Daoy (cell line): ENCODE results near the gene APBA2. TPM values are rescaled to one million over a fixed set of nuclear protein-coding genes. Genes with fewer than 3 reads are reported as not detected.

Source experiments
- DNase-seq: peaks from one replicate; pipeline ENCODE4 v3.0.0-alpha.2; 2015; ENCODE audit warnings: low read depth
- total RNA-seq: library from RNA; depleted of rRNA; stranded (reverse); fragments of >200 nt; shearing (Covaris generic); gene quantifications from 2 replicates; pipeline ENCODE4 v1.2.3, GENCODE V29; 2014

APBA2 gene
- total RNA-seq, 1 experiment from 2014 or later: 21.5 TPM

DNA sequence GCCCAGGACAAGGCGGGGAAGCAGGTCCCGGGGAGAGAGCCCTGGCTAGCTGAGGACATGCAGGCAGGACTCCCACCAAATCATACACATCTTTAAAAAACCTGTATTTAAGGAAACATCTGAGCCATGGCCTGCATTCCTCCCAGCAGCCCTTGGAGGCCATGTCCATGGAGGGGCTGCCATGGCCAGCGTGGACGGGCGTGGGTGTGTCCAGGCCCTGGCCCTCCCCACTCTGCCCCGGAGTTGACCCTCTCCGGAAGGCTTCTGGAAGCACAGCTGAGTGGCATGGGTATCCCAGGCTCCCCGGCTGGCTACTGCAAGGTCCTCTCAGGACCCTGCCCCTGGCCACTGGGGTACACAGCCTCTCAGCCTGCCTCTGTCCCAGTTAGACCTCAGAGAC lies 234.1 kb downstream of the APBA2 start:
- DNase-seq: no peak

- no peak for DNase-seq
These were observed 235.0 kb downstream of the APBA2 start for GRCh38 chr15:29120593-29121368.

DNA sequence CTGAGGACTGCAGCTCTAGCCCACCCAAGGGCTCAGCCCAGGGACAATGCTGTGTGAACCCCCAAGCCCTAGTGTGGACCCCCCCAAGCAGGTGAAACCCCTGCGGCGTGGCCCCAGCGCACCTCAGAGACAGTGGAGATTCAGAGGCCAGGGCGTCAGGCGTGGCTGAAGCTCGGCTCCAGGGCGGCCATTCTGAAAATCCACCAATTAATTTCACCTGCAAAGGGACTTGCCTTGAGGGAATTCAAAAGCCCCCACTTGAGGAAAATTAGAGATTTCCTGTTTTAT lies 235.5 kb downstream of the APBA2 start:
- DNase-seq: no peak

GRCh38 chr15:29121907-29122306 lies 236.1 kb downstream of the APBA2 start:
- DNase-seq: no peak

DNA sequence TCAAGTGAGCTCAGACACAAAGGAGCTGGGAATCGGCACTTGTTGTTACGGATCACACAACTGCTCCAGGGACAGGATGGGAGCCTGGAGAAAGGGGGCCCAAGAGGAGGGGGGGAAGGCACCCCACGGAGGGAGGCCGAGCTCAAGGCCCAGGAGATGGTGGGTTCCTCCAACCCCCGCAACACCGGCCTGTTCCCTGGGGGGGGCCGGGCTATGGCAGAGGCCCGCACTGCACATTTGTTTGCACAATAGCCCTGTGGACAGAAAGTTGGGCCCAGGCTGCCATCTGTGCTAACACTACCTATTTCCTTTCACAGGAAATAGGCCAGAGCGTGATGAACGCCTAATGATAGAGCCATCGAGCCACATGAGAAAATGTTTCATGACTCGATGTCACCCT lies 236.7 kb downstream of the APBA2 start:
- DNase-seq: no peak

- DNase-seq: no peak
These were observed 237.4 kb downstream of the APBA2 start for GRCh38 chr15:29123171-29123570.

DNA sequence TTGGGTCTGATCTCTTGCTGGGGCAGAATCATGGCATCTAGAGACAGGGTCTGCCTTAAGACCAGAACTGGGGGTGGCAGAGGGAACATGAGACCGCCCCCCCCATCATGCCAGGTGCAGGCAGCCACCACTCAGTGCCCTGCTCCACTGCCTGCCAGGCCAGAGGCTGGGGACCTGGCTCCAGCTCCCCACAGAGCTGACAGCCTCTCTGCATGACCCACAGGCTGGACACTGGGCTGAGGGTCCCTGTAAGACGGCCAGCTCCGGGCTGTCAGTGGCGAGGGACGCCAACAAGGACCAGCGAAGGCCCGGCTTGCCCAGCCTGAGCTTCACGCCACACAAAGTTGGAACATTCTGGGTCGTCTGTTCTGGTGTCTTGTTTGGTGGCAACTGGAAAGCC lies 238.2 kb downstream of the APBA2 start:
- no peak for DNase-seq

- DNase-seq: peak; percentile 29
These were observed 239.0 kb downstream of the APBA2 start for GRCh38 chr15:29124581-29125381.

DNA sequence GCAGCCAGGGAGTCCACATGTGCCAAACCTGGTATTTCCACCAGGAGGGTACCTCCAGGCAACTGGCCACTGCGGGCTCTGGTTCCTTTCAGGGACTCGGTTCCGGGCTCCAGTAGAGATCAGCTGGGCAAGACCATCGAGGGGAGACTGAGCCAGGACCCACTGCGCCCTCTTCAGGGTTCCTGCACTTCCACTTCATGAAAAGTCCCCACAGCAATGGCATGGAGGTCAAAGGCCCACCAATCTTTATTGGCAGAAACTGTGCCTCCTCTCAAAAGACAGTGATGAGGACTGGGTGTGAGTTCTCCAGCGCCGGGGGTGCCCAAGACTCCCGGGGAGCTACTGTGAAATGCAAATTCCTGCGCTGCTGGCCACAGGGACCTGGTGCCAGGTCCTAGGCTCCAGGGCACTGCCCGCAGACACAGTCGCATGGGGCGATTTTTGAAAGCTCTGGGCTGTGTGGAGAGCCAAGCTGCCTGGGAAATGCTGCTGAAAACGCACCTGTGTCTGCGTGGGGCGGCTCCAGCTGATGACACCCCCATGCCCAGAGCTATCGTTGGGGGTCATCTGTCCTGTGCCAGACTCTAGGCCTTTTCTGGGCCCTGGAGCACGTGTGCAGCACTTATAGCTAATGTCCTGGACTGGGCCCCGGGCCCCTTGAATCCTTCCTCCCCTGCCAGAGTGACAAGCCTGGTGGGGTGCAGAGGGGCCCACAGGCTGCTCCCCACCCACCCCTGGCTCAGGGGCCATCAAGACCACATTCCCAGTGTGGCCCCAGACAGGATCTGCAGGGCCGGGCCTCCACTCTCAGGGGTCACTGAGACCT lies 239.8 kb downstream of the APBA2 start:
- DNase-seq: no peak

DNA sequence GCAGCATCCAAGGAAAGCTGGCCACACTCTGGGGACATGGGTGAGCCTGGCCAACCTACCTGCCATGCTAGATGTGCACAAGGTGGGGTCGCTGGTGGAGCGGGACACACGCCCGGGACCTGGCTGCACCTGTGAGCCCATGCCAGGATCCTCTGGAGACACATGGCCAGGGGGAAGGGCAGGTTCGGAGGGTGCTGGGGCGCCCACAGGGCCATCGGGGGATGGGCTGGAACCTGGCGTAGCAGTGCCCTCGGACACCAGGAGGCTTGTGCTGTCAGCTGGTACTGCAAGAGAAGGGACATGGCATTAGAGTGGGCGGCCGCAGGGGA lies 240.4 kb downstream of the APBA2 start:
- no peak for DNase-seq

GRCh38 chr15:29126821-29127461 lies 241.2 kb downstream of the APBA2 start:
- no peak for DNase-seq

- DNase-seq: no peak
These were observed 242.0 kb downstream of the APBA2 start for GRCh38 chr15:29127506-29128430.

DNA sequence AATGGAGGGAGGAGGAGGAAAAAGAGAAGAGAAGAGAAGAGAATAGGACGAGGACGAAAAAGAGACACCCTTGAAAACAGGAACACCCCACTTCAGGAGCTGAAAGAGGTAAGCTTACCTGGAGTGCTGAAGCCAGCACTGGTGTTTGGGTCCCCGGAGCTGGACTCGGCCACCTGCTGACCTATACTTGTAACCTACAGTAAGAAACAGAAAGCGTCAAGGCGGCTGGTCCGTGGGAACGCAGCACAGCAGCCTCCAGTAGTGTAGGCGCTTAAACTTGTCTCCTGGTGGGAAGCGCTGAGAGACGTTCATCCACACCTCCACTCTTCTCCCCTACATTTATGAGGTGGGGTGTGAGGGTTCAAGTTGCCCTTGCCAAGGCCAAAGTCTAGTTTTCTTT lies 242.9 kb downstream of the APBA2 start:
- no peak for DNase-seq

DNA sequence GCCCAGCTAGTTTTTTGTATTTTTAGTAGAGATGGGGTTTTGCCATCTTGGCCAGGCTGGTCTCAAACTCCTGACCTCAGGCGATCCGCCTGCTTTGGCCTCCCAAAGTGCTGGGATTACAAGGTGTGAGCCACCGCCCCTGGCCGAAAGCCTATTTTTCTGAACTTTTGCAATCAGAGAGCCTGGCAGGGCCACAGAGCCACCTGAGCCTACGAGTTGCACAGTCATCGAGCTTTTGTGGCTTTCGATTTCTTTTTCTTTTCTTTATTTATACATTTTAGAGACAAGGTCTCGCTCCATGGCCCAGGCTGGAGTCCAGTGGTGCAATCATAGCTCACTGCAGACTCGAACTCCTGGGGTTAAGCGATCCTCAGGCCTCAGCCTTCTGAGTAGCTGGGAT lies 243.4 kb downstream of the APBA2 start:
- no peak for DNase-seq

DNA sequence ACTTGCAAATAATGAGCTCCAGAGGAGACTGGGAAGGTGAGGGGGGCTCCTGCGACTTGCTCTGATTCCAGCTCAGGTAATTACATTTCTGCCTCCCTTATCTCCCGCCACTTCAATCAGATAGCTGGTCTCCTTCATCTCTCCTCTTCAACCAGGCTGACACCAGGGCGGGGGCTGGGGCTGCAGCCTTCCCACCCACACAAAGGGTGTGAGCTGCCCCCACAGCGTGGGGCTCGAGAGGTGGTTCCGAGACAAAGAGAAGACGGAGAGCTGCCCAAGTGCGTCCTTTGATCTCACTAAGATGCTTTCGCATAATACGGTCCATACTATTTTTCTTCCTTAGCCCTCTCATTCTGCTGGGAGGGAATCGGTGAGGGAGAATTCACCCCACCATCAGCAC lies 244.2 kb downstream of the APBA2 start:
- DNase-seq: no peak

- DNase-seq: no peak
These were observed 244.7 kb downstream of the APBA2 start for GRCh38 chr15:29130476-29130875.

DNA sequence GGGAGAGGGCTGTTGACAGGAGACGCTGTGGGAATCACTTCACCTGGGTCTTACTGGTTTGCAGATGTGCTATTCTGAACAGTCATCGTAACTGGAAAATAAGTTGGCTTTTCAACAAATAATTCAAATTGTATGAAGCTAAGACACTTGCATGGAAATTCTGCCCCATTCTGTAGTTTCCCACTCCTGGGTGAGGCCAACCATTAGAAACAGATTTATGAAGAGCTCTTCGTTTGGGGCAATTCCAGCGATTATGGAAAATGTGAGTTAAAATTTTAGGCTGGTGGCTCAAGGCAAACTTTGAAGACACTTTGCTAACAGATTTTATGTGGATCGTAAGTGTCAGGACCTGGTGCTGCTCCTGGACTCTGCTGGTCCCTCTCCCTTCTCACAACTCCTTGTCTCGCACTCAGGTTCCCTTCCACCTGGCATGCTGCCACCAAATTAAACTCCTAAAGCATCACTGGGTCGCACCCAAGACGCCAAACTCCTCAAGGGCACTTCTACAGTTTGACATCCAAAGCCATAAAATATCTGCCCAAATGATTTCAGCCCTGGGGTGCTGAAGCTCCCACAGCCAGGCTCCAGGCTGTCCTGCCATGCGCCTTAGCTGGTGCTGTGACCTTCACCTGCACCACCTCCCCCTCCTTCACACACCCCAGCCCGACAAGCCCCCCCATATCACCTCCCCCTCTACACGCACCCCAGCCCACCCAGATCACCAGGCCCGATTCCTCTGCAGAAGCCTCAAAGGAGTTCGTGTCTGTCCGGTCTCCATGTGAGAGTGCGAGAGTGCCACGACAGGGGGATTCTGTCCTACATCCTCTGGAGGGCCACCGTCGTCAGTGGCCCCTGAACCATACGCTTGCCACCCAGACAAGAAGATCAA lies 245.4 kb downstream of the APBA2 start:
- no peak for DNase-seq

DNA sequence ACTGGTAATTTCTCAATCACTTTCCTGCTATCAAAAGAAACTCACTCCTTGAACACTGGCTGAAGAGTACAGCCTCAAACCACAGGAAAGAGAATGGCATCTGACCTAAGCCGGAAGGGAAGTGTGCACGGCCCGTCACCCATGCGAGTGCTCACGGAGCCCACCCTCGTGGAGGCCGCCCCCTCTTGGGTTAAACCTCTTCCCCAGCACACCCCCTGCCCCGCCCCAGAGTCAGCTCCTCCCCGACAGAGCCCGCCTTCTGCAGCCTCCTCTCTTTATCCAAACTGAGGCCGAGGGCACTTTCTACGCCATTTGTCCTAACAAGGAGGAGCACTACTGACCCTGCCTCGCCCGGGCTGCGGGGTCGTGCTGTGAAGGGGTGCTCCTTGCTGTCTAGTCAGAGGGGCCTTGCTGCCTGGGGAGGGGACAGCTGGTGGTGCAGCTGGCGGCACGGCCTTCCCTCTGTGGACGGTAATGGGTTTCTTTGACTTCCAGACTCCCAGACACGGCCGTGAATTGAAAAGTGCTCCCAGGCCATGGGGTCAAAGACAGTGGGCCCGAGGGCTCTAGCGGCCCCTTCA lies 246.2 kb downstream of the APBA2 start:
- no peak for DNase-seq

DNA sequence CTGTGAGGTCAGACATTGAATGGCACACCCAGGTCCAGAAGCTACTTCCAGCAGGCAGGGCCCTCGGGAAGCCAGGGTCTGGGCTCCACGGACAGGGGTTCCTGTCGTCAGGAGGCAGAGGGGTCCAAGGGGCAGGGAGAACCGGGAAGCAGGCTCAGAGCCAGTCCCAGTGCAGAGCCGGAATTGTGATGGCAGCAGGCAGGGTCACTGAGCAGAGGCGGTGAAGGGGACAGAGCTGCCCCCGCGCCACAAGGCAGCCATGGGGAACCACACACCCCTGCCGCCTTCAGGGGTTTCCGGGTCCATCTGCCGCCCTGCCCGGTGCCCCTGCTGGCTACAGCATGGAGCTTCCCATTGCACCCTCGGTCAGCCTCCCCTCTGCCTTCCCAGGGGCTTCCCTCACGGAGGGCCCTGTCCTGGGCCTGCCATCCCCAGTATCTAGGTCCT lies 247.0 kb downstream of the APBA2 start:
- DNase-seq: no peak

DNA sequence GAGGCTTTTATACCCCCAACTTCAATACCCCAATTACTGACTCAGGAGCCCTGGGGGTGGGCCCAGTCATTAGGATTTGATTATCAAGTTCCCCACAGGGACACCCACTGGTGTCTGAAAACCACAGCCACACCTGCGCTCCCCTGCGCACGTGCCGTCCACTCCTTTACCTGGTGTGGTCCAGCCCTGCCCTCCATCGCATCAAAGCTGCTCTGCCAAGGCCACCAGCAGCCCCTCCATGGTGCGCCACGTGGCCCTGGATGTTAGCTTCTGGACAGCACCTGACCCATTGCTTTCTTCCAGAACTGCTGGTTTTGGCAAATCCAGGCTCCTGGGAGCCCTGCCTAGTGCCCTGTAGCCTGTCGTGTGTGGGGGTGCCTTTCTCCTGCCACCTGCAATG lies 247.5 kb downstream of the APBA2 start:
- DNase-seq: no peak
